Non-pigmented ciliary epithelial cell (primary cell): ENCODE results near the gene KBTBD13.

Experiments used
- DNase-seq: peaks from one replicate; pipeline ENCODE4 v3.0.0-alpha.2; 2010; ENCODE audit warnings: low read depth

The KBTBD13 gene

DNA sequence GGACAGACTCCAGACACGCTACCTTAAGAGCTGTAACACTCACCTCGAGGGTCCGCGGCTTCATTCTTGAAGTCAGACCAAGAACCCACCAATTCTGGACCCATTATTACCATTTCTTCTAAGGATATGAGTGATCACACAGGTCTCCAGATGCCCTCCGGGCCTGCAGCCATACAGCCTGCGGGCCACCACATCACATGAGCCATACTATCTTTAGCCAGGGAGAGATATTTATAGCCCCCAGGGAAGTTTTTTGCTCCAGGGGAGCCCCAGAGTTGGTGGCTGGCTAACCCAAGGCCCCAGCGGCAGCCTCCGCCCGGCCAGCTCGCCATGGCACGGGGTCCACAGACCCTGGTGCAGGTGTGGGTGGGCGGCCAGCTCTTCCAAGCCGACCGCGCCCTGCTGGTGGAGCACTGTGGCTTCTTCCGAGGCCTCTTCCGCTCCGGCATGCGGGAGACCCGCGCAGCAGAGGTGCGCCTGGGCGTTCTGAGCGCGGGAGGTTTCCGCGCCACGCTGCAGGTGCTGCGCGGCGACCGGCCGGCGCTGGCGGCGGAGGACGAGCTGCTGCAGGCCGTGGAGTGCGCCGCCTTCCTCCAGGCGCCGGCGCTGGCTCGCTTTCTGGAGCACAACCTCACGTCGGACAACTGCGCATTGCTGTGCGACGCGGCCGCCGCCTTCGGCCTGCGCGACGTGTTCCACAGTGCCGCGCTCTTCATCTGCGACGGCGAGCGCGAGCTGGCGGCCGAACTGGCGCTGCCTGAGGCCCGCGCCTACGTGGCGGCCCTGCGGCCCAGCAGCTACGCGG lies at the start of gene KBTBD13:
Gene KBTBD13 (plus strand): TSS at position 261 of the 805 bp plus-strand sequence. CDS start 70 bp downstream, at position 331.
- no peak for DNase-seq

DNA sequence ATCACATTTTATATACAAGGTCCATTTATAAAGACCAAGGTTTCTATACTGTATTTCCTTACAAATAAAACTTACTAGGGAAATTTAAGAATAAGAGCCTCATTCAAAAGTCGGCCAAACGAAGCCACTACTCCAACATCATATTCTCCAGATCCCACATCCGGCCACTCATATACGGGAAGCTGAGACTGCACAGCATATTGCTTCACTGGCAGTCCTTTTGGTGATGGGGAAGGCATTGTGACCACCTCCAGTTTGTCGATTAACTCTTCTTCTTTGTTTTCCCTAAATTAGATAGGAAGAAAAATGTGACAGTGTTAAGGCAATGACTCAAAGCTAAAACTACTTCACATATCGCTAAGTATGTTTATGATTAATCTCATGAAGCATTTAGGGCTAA lies 49.8 kb upstream of the KBTBD13 start:
- no peak for DNase-seq

DNA sequence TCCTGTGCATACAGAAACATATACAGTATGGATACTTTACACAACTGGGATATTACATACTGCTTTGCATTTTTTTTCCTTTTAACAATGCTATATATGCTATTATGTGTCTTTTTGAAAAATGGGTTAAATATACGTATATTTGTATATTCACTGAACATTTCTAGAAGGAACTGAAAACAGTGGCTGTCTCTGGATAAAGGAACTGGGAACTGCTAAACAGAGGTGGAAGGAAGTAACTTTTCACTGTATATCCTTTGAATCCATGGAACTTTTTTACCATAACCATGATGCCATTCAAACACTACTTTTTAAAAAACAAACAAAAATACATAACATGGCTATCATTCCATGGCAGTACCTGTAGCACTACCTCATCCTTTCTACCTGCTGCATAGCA lies 49.0 kb upstream of the KBTBD13 start:
- DNase-seq: no peak

DNA sequence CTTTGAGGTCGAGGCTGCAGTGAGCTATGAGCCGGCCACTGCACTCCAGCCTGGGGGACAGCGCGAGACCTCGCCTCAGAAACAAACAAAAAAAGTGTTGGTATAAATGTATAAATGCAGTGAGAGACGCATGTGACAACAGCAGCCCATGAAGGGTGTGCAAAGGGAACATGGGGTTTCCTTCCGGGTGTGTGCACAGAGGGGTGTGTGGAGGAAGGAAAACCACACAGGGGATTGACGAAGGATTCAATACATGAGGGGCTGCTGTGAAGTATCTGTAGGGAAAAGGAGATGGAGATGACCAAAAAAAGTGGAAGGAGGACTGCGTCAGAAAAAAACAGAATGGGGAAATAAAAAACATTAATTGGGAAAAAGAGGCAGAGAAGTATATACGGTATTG lies 48.2 kb upstream of the KBTBD13 start:
- DNase-seq: no peak

DNA sequence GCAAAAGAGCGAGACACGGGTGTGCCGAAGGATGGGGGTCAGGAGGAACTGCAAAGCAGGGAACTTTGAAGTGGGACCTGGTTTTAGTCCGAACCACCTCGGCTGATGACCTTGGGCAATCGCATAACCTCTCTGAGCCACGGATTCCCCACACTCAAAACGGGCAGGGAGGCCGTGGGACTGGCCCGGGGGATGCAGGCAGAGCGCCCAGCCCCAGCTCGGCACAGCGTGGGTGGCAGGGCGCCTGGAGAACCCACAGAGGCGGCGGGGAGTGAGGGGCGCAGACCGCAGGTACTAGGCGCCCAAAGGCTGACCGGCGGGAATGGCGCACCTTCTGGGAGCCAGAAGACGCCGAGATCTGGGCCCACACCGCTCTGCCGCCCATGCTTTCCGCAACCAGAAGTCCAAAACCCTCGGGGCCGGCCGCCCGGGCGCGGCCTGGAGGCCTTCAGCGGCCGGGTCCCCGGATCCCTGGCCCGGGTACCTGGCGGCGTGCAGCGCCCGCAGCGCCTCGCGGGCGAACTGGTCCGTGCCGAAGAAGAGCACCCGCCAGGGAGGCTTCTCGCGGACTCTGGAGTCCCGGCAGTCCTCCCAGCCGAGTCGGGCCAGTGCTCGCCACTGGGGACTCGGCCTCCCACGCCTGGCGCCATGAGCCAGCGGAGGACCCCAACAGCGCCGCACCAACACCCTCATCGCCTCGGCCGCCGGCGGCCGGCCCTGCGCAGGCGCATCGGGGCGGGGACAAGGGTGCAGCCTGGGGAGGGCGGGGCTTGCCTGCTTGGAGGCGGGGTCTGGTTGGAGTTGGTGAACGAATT lies 47.4 kb upstream of the KBTBD13 start, which contains the start of gene MTFMT:
Gene MTFMT (minus strand): TSS at position 719 of the 815 bp plus-strand sequence. CDS start 26 bp downstream, at position 693.
- peak; percentile 17 for DNase-seq

DNA sequence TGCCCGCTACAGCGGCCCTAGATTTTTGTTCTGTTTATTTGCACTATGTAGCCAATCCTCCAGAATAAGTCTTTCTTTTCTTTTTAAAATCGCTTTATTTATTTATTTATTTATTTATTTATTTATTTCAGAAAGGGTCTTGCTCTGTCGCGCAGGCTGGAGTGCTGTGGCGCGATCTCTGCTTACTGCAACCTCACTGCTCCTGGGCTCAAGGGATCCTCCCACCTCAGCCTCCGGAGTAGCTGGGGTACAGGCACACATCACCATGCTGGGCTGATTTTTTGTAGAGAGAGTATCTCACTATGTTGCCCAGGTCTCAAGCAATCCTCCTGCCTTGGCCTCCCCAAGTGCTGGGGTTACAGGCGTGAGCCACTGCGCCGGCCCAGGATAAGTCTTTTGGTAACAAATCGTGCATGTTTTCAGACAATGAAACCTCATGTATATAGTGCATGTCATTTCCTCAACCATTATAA lies 46.8 kb upstream of the KBTBD13 start:
- DNase-seq: no peak

DNA sequence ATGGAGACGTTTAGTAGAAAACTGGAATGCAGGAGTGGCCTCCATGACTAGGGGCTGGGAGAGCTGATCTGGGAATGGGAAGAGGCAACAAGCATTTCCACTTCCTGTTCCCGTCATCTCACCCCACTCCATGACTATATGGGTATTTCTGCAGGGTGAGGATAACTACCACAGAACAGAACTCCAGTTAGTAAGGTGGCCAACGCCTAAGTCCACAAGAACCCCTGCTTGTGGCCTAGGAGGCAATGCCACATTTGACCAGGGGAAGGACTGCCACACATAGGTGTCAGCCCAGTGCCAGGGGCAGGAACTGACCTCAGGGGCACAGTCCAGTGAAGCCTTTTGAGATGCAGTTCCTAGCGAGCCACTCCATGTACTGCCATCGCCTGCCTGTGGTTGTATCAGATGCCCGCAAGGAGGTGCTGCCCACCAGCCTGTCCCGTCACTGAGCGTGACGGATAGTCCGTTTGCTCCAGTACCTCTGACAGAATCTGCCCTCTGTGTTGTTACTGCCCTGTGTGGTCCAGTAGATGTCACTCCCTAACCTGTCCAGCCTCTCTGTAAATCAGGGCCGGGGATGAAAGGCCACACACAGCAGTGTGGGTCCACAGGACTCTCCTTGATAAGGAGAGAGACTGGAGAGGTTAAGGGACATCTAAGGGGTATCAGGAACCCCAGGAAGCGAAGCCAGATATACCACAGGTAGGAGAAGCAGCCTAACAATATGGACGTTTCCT lies 43.6 kb upstream of the KBTBD13 start:
- no peak for DNase-seq

DNA sequence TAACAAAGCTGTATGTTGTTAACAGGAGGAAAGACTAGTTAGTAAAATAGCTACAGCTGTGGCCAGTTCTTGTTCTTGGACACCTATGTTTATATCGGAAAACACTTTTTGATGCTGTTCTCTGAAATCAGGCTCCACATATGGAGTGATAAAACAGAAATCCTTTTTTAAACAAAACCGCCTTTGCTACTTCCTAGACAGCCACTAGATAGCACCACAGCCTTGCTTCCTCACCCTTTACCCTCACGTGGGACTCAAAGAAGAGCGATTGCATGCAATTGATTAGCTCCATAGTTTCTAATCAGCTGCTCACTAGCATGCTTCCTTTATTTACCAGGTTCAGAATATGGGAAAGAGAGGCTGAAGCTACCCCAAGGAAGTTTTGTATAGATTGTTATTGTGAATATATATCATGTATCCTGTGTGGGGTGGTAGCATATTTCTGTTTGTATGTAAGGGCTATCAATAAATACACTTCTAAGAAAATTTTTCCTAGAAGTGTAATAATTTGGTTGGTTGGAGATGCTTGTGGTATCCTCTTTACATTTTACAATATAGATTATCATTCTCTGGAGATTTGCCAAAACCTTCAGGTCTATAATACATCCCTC lies 42.8 kb upstream of the KBTBD13 start:
- no peak for DNase-seq

DNA sequence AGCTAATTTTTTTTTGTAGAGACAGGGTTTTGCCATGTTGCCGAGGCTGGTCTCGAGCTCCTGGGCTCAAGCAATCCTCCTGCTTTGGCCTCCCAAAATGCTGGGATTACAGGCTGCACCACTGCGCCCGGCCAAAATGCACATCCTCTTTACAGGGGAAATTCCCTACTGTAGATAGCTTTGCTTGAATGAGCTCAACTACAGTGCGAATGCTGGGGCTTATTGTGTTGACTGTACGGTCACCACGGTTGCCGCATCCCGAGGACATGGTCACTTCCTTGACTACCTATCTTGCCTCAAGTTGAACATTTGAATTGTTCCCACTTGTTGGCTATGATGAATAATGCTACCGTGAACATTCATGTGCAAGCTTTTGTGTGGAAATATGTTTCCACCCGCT lies 41.8 kb upstream of the KBTBD13 start:
- no peak for DNase-seq

DNA sequence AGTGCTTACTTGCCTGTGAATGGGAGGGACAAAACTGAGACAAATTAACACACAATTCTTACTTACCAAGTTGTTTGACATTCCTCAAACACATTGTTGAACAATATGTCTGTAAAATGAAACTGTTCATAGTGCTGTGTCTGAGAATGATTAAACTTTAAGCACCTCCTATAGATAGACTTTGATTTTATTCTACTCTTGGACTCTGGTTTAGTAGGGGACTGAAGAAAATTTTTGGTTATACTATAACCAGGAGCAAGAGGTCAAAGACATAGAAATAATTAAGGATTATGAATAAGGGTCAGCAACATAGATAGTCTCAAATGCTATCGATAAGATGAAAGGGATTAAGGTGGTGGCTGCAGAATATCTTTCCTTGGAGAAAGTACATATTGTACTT lies 39.2 kb upstream of the KBTBD13 start:
- DNase-seq: no peak

DNA sequence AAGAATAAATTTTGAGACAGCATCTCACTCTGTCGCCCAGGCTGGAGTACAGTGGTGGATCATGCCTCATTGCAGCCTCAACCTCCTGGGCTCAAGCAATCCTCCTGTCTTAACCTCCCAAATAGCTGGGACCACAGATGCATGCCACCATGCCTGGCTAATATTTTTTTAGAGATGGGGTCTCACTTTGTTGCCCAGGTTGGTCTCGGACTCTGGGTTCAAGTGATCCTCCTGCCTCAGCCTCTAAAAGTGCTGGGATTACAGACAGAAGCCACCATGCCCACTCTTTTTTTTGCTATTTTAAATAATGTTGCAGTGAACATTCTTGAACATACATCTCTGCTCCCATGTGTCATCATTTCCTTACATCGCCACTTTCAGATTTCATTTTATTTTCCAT lies 38.1 kb upstream of the KBTBD13 start:
- no peak for DNase-seq

DNA sequence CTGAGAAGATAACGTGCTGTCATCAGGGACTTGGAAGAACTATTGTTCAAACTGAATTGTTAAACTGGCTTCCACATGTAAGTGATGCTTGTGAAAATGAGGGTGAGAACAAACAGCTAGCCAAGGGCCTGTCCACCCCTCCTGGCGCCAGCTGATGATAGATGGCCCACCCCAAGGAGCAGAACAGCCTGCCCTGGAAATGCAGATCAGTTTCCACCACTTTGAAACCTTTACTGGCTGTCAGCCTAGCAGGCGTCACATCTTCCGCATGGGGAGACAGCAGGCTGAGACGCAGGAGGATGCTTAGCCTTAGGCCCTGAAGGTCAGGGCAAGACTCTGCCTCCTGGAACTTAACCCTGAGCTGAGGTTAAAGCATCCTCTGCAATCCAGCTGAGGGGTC lies 37.7 kb upstream of the KBTBD13 start:
- DNase-seq: no peak

DNA sequence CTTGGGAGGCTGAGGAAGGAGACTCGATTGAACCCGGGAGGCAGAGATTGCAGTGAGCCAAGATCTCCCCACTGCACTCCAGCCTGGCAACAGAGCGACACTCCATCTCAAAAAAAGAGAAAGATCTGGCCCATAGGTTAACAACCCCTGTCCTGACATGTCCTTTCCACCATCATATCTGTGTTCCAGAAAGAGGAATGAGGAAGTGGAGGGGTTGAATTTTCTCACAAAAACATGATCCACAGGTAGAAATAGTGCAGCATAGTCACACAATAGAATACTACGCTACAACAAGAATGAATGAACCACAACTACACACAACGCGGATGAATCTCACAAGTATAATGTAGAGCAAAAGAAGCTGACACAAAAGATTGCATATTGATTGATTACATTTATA lies 36.1 kb upstream of the KBTBD13 start:
- no peak for DNase-seq

DNA sequence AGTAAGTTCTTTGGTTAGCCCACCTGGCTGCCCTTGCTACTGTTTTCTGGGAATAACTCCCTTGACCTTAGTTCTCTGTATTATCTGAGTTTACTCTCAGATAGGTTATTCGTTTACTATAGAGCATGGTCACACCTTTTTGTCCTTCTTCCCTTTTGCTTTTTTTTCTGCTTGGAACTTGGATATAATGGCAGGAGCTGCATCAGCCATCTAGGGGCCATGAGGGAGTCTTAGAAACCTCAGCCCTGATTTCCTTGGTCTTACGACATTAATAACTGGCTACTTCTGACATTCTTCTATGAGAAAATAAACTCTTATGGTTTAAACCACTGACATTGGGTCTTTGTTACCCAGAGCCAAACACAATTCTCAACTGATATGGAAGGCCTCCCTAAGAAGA lies 34.8 kb upstream of the KBTBD13 start:
- no peak for DNase-seq

DNA sequence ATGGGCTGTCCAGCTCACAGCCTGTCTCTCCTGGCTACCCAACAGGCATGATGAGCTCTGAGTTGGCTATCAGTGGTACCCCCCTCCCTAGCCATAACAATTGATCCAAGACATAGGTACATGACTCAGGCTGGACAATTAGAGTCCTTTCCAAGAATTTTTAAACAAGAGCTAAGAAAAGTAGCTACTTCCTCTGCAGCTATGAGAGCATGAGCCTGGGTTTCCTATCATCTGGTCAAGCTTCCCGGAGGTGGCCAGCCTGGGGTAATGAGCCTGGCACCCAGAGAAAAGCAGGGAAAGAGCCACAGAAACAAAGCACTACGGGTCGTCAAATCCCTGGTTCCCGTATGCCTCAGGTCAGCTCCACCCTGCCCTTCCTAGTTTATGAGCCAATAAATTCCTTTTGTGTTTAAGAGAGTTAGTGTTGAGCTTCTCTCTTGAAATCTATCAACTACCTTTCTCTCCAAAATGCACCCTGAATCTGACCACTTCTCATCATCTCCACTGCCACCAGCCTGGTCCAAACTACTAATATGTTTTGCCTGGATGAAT lies 33.7 kb upstream of the KBTBD13 start:
- DNase-seq: no peak

DNA sequence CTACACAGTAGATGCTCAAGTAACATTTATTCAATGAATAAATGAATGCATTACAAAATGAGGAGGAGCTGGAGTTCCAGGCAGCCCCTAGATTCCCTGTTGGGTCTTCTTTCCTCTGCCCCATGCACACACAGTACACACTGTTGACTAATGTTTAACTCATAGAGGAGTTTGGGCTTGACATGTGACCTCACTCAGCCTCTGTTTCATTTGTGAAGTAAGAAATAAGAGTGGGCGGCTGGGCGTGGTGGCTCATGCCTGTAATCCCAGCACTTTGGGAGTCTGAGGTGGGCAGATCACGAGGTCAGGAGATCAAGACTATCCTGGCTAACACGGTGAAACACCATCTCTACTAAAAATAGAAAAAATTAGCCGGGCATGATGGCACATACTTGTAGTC lies 32.3 kb upstream of the KBTBD13 start:
- peak; percentile 24 for DNase-seq

DNA sequence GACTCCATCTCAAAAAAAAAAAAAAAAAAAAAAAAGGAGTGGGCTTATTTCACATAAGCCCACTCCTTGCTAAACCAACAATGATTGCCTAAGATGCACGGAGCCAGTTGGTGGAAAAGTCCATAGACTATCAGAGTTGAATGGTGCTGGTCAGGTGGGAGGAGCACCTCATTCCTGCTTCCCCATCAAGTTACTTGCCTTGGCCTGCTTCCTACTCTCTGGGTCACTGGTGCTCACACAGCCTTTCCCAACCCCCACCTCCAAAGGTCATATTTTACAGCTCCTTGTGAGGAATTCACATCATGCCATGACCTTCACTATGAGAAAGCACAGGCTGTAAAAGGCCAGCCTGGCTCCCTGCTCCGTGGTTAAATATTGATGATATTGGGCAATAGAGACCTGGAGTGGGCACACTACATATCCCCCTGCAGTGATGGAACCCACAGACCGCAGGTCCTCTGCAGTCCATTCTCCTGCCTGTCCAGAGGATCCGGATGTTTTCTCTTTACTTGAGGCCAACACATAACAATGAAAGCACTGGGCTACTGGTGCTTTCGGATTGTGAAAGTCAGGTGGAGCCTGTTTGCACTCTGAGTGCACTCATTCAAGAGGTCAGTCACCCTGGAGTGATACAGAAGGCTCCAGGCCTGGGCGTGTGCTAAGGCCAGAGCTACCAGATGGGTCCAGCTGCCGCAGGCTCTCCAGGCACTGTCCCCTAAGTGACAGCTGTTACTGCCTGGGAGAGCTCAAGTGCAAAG lies 31.6 kb upstream of the KBTBD13 start, which contains the start of gene SLC51B:
Gene SLC51B (plus strand): TSS at position 664 of the 758 bp plus-strand sequence. CDS start 4,618 bp downstream, outside the sequence.
- no peak for DNase-seq

DNA sequence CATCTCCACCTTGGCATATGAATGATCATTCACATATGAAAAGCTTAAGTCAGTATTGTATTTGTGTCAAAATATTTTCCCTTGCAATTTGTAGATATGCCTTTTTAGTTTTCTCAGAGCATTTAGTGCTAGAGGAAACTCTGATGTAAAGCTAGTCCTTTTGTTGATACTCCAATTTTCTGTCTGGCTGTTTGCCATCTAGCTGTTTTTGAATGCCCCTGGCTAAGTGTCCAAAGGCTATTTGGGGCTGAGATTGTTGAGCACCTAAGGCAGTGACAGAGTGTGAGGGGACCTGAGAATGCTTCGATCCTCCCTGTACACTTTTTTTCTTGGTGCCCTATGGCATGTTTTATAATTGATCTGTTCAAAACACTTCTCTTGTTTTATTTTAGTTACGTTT lies 28.3 kb upstream of the KBTBD13 start:
- no peak for DNase-seq

DNA sequence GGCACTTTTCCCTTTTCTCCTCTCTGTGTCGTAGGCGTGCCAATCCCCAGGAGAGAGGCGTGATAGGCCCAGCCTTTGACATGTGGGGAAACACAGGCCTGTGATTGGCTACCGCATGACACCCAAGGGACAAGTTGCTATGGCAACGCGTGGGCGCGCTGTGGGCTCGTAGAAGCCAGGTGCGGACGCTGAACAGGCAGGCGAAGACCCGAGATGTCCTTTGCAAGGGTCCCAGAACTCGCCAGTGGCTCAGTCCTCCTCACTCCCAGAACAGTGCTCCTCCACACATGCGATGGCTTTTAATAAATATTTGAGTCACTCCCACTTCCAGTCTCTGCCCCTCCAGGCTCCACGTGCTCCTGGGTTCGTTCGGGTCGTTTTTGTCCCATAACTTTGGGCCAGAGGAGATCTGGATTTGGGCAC lies 27.1 kb upstream of the KBTBD13 start:
- DNase-seq: peak; percentile 73

DNA sequence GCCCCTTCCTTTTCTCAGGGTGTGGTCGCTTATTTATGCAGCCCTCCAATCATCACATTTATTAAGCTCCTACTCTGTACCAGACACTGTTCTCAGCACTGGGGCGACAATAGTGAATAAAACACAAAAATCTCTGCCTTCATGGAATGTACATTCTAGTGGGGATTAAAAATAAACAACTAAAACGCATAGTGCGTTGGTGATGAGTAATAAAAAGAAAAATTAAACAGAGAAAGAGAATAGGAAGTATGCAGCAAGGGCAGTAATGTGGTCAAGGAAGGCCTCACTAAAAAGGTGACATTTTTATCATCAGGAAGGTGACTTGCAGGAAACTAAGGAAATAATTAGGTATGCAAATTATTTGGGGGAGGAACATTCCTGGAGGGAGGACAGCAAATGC lies 26.3 kb upstream of the KBTBD13 start:
- DNase-seq: no peak

DNA sequence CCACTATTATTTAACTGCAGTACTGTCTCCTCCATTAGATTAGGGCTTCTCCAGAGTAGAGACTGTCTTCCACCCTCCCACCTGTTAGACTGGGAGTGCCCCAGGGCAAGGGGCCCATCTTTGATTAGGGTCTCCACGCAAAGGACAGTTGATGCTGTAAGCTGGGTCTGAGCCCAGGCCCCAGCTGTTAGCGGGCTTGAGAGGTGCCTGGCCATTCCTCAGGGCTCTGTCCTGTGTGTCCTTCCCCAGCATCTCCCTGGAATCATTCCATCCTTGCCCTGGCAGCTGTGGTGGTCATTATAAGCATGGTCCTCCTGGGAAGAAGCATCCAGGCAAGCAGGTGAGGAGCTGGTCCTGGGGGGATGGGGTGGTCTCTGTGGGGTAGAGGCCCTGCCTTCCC lies 25.3 kb upstream of the KBTBD13 start:
- no peak for DNase-seq
